ENCODE data around the gene GNAL. TPM values are rescaled to one million over a fixed set of nuclear protein-coding genes. Genes with fewer than 3 reads are reported as not detected.

GNAL gene
- total and polyA plus RNA-seq, 2 of the 4 experiments (the other 2 are of a cell fraction): 0.15 to 0.36 TPM

- no peaks in the 10 kb centered on the region for H3K79me1 ChIP-seq (ENCODE audit: low read depth in 1 of 2, low read length in 2 of 2)
- dilution Hi-C loops (cut with HindIII; ENCODE audit: low sequenced_read_pairs, unreplicated experiment) (no loop called here), in situ Hi-C loops (cut with MboI; ENCODE audit: low sequenced_read_pairs) (no loop called here), intact Hi-C loops (cut with micrococcal nuclease) (no loop called here)
- H4K91ac ChIP-seq (ENCODE audit: insufficient read depth, low read depth, low read length): no peak overlapping the region
- no peak overlapping the region for H3K18ac ChIP-seq (ENCODE audit: low read depth, low read length)
- no peaks in the 10 kb centered on the region for H3K36me3 ChIP-seq (ENCODE audit: control insufficient read depth, insufficient read depth, low read length)
- no peak overlapping the region for H3K4me3 ChIP-seq (ENCODE audit: insufficient read depth, low read depth, low read length)
- H4K8ac ChIP-seq (ENCODE audit: low read depth in 2 of 2, low read length in 2 of 2): no peak overlapping the region
- H3K23ac ChIP-seq (ENCODE audit: low read depth, low read length): no peak overlapping the region
- no peak for ATAC-seq (ENCODE audit: low read depth)
- H2BK20ac ChIP-seq (ENCODE audit: low read depth, low read length): no peak overlapping the region
- H2AFZ ChIP-seq (replicated peaks; ENCODE audit: low read length, poor library complexity): no peak overlapping the region
- no peak for DNase-seq
- H3K9me1 ChIP-seq (ENCODE audit: insufficient read depth, low read length): no peaks in the 10 kb centered on the region
- H3K9ac ChIP-seq (ENCODE audit: low read depth, low read length): no peak overlapping the region
- H3K56ac ChIP-seq (ENCODE audit: extremely low read depth, insufficient read depth, low read length): no peak overlapping the region
- no peak overlapping the region for H2BK120ac ChIP-seq (ENCODE audit: low read depth, low read length)
- BruUV-seq (replicated peaks): no TSS peak
- H3K4me2 ChIP-seq (ENCODE audit: low read depth, low read length): no peak overlapping the region
- no peaks in the 10 kb centered on the region for H3K27me3 ChIP-seq (ENCODE audit: control insufficient read depth, insufficient read depth, low read length)
- no peak overlapping the region; the same call in 1 of the 2 replicates for H2AK5ac ChIP-seq (ENCODE audit: low read depth, low read length)
- CTCF ChIA-PET: interaction anchor here (0.6 kb wide), 1 partner anchor 141 kb away, joined by 4 read pairs; no protein-coding TSS in a partner anchor
- no peak overlapping the region for H3K14ac ChIP-seq (replicated peaks; ENCODE audit: low read depth, low read length)
- H4K5ac ChIP-seq (ENCODE audit: low read depth, low read length): no peak overlapping the region
- no peak for TF ChIP-seq MAZ (IDR thresholded peaks at IDR 0.05; ENCODE audit: borderline replicate concordance, low read depth, low read length)
- POLR2A ChIA-PET (ENCODE audit: unreplicated experiment): no interaction called here
- H3K9me3 ChIP-seq (ENCODE audit: control insufficient read depth, insufficient read depth, low read length): no peaks in the 10 kb centered on the region
- H3K27ac ChIP-seq (ENCODE audit: insufficient read depth, low read length): no peak overlapping the region
- H2BK5ac ChIP-seq (ENCODE audit: low read depth, low read length, poor library complexity, severe bottlenecking): no peak overlapping the region
- H3K4ac ChIP-seq (ENCODE audit: low read depth, low read length): no peak overlapping the region
- 87% methylated on average over 13 of the region's 15 CpGs; no CpG with 5 or more reads in 1 of the 2 experiments for WGBS, 2 experiments (ENCODE audit: extremely low coverage in 2 of 2, insufficient read length in 1 of 2)
- no peaks in the 10 kb centered on the region for H3K4me1 ChIP-seq (ENCODE audit: control insufficient read depth, insufficient read depth, low read length)
- H2BK15ac ChIP-seq (ENCODE audit: low read depth, low read length): no peak overlapping the region
- H4K20me1 ChIP-seq (ENCODE audit: insufficient read depth, low read length): no peaks in the 10 kb centered on the region
- no peak overlapping the region for H2AK9ac ChIP-seq (replicated peaks; ENCODE audit: low read depth, low read length, poor library complexity)
These were observed 184.7 kb downstream of the GNAL start for GRCh38 chr18:11873670-11874340.
